Astrocyte of the cerebellum (primary cell): ENCODE measurements around the gene PPP2R1B.

Source experiments
- DNase-seq: peaks from one replicate; pipeline ENCODE4 v3.0.0-alpha.2; 2011; ENCODE audit warnings: low read depth
- H3K4me3 ChIP-seq: 2 replicates; pipeline ENCODE4 v1.5.1; 2011; ENCODE audit warnings: mild to moderate bottlenecking, low read depth, low read length, moderate library complexity
- CTCF ChIP-seq: IDR thresholded peaks from 2 replicates; pipeline ENCODE4 v1.5.1; 2012; ENCODE audit warnings: low read length, low read depth, moderate library complexity, mild to moderate bottlenecking; ENCODE audit errors: missing control alignments
- in situ Hi-C: cut with HindIII; loops from 2 replicates; pipeline ENCODE4 v1.10.0; 2017; ENCODE audit warnings: low sequenced_read_pairs

PPP2R1B gene

GRCh38 chr11:111808834-111809233, 42.6 kb upstream of the PPP2R1B start:
- DNase-seq = no peak
- in situ Hi-C loops = no loop called here
- TF ChIP-seq CTCF = no peak

GRCh38 chr11:111808063-111808588, 41.9 kb upstream of the PPP2R1B start:
- no peak for DNase-seq
- in situ Hi-C loops = no loop called here
- no peak for TF ChIP-seq CTCF
- no peak overlapping the region for H3K4me3 ChIP-seq

More at GRCh38 chr11:111808834-111809233, 42.6 kb upstream of the PPP2R1B start:
- H3K4me3 ChIP-seq = no peak overlapping the region

GRCh38 chr11:111807076-111807475, 40.9 kb upstream of the PPP2R1B start:
- no peak for TF ChIP-seq CTCF
- no peak for DNase-seq
- no peak overlapping the region for H3K4me3 ChIP-seq
- in situ Hi-C loops = no loop called here

- in situ Hi-C loops = no loop called here
- no peak overlapping the region for H3K4me3 ChIP-seq
- no peak for DNase-seq
- no peak for TF ChIP-seq CTCF
These were observed 34.9 kb upstream of the PPP2R1B start for GRCh38 chr11:111801135-111801534.

GRCh38 chr11:111798279-111798678, 32.1 kb upstream of the PPP2R1B start:
- H3K4me3 ChIP-seq = no peak overlapping the region
- TF ChIP-seq CTCF = no peak
- no peak for DNase-seq
- in situ Hi-C loops = no loop called here

- no peak overlapping the region for H3K4me3 ChIP-seq
- DNase-seq = no peak
- TF ChIP-seq CTCF = no peak
- in situ Hi-C loops = no loop called here
These were observed 31.0 kb upstream of the PPP2R1B start for GRCh38 chr11:111797145-111797581.
